D721Med (cell line): ENCODE measurements around the gene WDR88.
"Not testable (repeated sequence)": the region's sequence is repeated elsewhere in the genome, so short reads cannot be mapped to it uniquely, and the experiment has no call there.

ENCODE experiments used
- DNase-seq: peaks from one replicate; pipeline ENCODE4 v3.0.0; 2011; ENCODE audit warnings: low spot score; ENCODE audit not compliant: insufficient read length
- FAIRE-seq: peaks from 2 replicates; lab custom pipeline; 2011; peaks lifted over from hg19 to GRCh38; lab: Jason Lieb, UNC
- CTCF ChIP-seq: IDR thresholded peaks from 2 replicates; pipeline ENCODE4 v1.5.1; 2012; ENCODE audit warnings: mild to moderate bottlenecking, control low read depth; ENCODE audit not compliant: insufficient read depth; ENCODE audit errors: missing control alignments

Gene WDR88

DNA sequence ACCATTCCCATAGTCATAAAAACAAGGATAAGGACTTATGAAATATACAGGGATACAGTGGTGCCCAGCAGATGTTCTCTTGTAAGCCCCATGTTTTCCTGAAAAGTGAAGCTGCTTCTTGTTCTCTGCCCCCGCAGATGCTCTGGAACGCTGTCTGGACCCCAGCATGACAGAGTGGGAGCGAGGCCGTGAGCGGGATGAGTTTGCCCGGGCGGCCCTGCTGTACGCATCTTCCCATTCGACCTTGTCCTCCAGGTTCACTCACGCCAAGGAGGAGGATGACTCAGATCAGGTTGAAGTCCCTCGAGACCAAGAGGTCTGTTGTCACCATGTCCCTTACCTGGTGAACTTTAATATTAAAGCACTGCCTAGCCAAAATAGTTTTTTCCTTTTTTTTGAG is 20.3 kb upstream of the WDR88 start:
- DNase-seq = no peak
- no peak for TF ChIP-seq CTCF
- FAIRE-seq = no peak

DNA sequence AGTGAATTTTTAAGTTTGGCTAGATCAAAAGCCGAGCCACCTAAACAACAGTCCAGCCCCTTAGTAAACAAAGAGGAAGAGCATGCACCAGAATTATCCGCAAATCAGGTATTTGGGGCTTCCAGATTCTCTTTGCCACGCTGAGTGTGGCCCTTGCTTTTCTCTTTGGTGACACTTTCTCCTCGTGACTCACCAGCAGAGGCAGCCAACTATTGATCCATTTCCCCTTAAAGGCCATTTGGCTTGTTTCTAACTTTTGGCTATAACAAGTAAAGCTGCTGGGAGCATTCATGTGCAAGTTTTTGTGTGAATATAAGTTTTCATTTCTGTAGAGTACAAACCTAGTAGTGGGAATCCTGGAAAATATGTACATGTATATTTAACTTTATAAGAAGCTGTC is 17.6 kb upstream of the WDR88 start:
- no peak for TF ChIP-seq CTCF
- no peak for FAIRE-seq

GRCh38 chr19:33117501-33117900 is 14.4 kb upstream of the WDR88 start:
- no peak for TF ChIP-seq CTCF
- DNase-seq (no peak), FAIRE-seq (no peak)

More for the DNA sequence above, 17.6 kb upstream of the WDR88 start:
- no peak for DNase-seq

GRCh38 chr19:33118643-33119042 is 13.3 kb upstream of the WDR88 start:
- TF ChIP-seq CTCF = no peak
- FAIRE-seq (no peak), DNase-seq (no peak)

DNA sequence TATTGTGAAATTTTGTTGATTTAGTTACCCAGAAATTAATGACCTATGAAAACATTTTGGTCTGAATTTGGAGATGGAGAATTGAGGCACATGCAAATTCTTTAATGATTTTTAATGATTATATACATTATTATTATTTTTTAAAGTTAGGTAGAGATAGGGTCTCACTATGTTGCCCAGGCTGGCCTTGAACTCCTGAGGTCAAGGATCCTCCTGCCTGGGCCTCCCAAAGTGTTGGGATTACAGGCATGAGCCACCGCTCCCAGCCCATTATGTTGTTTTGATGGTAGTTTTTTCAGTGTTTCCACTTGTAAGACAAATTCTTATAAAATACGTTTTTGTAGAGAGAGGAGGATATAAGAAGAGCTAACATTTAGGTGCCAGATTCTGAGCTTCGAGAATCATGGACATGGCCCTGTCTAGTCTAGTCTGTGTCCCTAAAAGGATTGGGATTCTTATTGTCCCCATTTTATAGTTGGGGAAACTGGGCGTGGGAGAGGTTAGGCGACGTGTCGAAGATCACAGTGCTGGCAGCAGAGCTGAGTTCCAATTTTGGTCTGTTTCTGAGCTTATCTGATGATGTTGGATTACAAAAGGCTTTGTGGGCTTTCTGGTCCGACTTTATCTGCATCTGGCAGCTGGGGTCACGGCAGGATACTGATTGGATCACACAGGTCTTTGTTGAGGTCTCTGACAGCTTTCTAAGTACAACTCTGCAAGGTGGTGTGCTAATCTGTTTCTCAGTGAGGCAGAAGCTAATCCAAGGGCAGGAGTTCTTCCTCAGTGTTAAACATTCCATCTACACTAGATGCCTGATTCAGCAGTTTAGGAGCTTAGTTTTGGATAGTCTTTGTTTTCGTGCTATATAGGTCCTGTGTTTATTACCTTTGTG is 7.5 kb upstream of the WDR88 start:
- FAIRE-seq (peak; percentile 68), DNase-seq (no peak)
- no peak for TF ChIP-seq CTCF

- TF ChIP-seq CTCF = peak; percentile 65
- FAIRE-seq = no peak
- DNase-seq = peak; percentile 60
These were observed 6.0 kb upstream of the WDR88 start for GRCh38 chr19:33125929-33126388.

DNA sequence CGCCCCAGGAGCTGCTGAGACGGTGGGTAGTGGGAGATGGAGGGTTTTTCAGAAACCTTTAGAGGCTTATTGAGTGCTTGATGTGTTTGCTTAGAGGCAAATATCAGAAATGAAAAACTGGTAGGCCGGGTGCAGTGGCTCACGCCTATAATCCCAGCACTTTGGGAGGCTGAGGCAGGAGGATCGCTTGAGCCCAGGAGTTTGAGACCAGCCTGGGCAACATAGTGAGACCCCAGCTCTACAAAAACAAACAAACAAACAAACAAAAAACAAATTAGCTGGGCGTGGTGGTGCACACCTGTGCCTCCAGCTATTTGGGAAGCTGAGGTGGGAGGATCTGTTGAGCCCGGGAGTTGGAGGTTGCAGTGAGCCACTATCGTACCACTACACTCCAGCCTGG is 5.2 kb upstream of the WDR88 start:
- not testable (repeated sequence) for DNase-seq, FAIRE-seq

GRCh38 chr19:33129901-33130300 is 2.0 kb upstream of the WDR88 start:
- FAIRE-seq (no peak), DNase-seq (no peak)
- no peak for TF ChIP-seq CTCF
